H1 (cell line): ENCODE results near the gene FAM219A. TPM values are rescaled to one million over a fixed set of nuclear protein-coding genes. Genes with fewer than 3 reads are reported as not detected.

Experiments
- CTCF ChIA-PET: fragments of 300-600 bp; sonication (Branson Sonifier 250); formaldehyde crosslinking; loops from one replicate; lab custom pipeline; 2021; ENCODE audit not compliant: partially characterized antibody; lab: Charles Lee
- POLR2A ChIA-PET: fragments of 300-600 bp; sonication (Branson Sonifier 250); formaldehyde crosslinking; loops from one replicate; lab custom pipeline; 2021; ENCODE audit warnings: inconsistent platforms; ENCODE audit not compliant: partially characterized antibody; lab: Charles Lee
- DNase-seq, 2 experiments: peaks; one replicate each; pipeline versions ENCODE4 v3.0.0 to v3.0.0-alpha.2; 2010 to 2022; ENCODE audit warnings: low spot score in 2 of 2, low read depth in 1 of 2, mixed read lengths in 1 of 2
- FAIRE-seq: peaks from 2 replicates; lab custom pipeline; 2011; peaks lifted over from hg19 to GRCh38; lab: Jason Lieb, UNC
- H2AFZ ChIP-seq: 2 replicates; pipeline ENCODE4 v1.8.1; 2012; ENCODE audit warnings: low read length, inconsistent platforms
- H2AK5ac ChIP-seq: 2 replicates; pipeline ENCODE4 v1.6.1; 2013; ENCODE audit warnings: low read depth, low read length
- H2BK120ac ChIP-seq: replicated peaks from 2 replicates; pipeline ENCODE3; 2013; ENCODE audit warnings: low read depth, low read length, inconsistent platforms
- H2BK12ac ChIP-seq: 2 replicates; pipeline ENCODE4 v1.6.1; 2013; ENCODE audit warnings: low read depth, low read length
- H2BK15ac ChIP-seq: 2 replicates; pipeline ENCODE4 v1.6.1; 2013; ENCODE audit warnings: low read length
- H2BK20ac ChIP-seq: 2 replicates; pipeline ENCODE4 v1.6.1; 2013; ENCODE audit warnings: low read length
- H2BK5ac ChIP-seq: 2 replicates; pipeline ENCODE4 v1.6.1; 2013; ENCODE audit warnings: low read depth, low read length
- H3K14ac ChIP-seq: 2 replicates; pipeline ENCODE4 v1.6.1; 2013; ENCODE audit warnings: inconsistent platforms; ENCODE audit not compliant: insufficient read length
- H3K18ac ChIP-seq: 2 replicates; pipeline ENCODE4 v1.6.1; 2013; ENCODE audit warnings: low read length; ENCODE audit errors: extremely low read depth
- H3K23ac ChIP-seq: 2 replicates; pipeline ENCODE4 v1.6.1; 2013; ENCODE audit warnings: inconsistent platforms; ENCODE audit not compliant: insufficient read length
- H3K23me2 ChIP-seq: 2 replicates; pipeline ENCODE4 v1.6.1; 2013; ENCODE audit warnings: low read depth, low read length
- H3K27ac ChIP-seq: 2 replicates; pipeline ENCODE4 v1.6.1; 2011; ENCODE audit warnings: low read depth, low read length, inconsistent platforms
- H3K27me3 ChIP-seq, 4 experiments: replicated peaks in 1 of 4; 1 replicate in 1 of 4; 2 replicates in 3 of 4; pipeline versions ENCODE4 v1.6.1 to v1.8.1; 2011 to 2013; ENCODE audit warnings: low read length in 3 of 4, mild to moderate bottlenecking in 3 of 4, inconsistent platforms in 2 of 4, mixed read lengths in 2 of 4, moderate library complexity in 1 of 4; ENCODE audit not compliant: control insufficient read depth in 3 of 4, insufficient read depth in 3 of 4; ENCODE audit errors: extremely low read depth in 1 of 4
- H3K36me3 ChIP-seq, 4 experiments: 2 replicates each; pipeline versions ENCODE4 v1.6.1 to v1.8.1; 2011 to 2013; ENCODE audit warnings: mild to moderate bottlenecking in 4 of 4, low read length in 3 of 4, moderate library complexity in 2 of 4, control low read depth in 1 of 4, inconsistent platforms in 1 of 4; ENCODE audit not compliant: insufficient read depth in 4 of 4, control insufficient read depth in 2 of 4
- H3K4ac ChIP-seq: replicated peaks from 2 replicates; pipeline ENCODE3; 2013; ENCODE audit warnings: low read length, low read depth, mixed read lengths, inconsistent platforms; ENCODE audit not compliant: insufficient read length
- H3K4me1 ChIP-seq, 4 experiments: replicated peaks in 1 of 4; 1 replicate in 1 of 4; 2 replicates in 3 of 4; pipeline versions ENCODE4 v1.6.1 to v1.8.1; 2011 to 2013; ENCODE audit warnings: low read length in 3 of 4, inconsistent platforms in 2 of 4, mixed read lengths in 1 of 4; ENCODE audit not compliant: insufficient read depth in 4 of 4, control insufficient read depth in 3 of 4
- H3K4me2 ChIP-seq, 2 experiments: 2 replicates each; pipeline versions ENCODE4 v1.6.1 to v1.8.1; 2011 to 2013; ENCODE audit warnings: low read depth in 2 of 2, low read length in 2 of 2, control low read depth in 1 of 2, inconsistent platforms in 1 of 2, mild to moderate bottlenecking in 1 of 2; ENCODE audit not compliant: insufficient read depth in 1 of 2
- H3K4me3 ChIP-seq, 4 experiments: fragments of 200-600, 300-600 bp in 1 of 4; sonication (generic), shearing (Covaris generic), sonication (Bioruptor Twin) in 1 of 4; 2 replicates each; pipeline versions ENCODE4 v1.5.1 to v1.8.1; 2011 to 2016; ENCODE audit warnings: low read length in 4 of 4, low read depth in 3 of 4, control low read depth in 2 of 4, inconsistent platforms in 2 of 4, mild to moderate bottlenecking in 2 of 4, mixed read lengths in 1 of 4, moderate library complexity in 1 of 4; ENCODE audit not compliant: insufficient read depth in 2 of 4; ENCODE audit errors: extremely low read depth in 1 of 4
- H3K56ac ChIP-seq: replicated peaks from 2 replicates; pipeline ENCODE3; 2013; ENCODE audit warnings: low read depth, mild to moderate bottlenecking, mixed read lengths, low read length, inconsistent platforms; ENCODE audit not compliant: insufficient read length
- H3K79me1 ChIP-seq: 2 replicates; pipeline ENCODE4 v1.6.1; 2013; ENCODE audit warnings: low read depth, low read length, control low read depth
- H3K79me2 ChIP-seq, 2 experiments: 2 replicates each; pipeline versions ENCODE4 v1.6.1 to v1.8.1; 2012 to 2013; ENCODE audit warnings: low read length in 2 of 2, mild to moderate bottlenecking in 2 of 2, inconsistent platforms in 1 of 2; ENCODE audit not compliant: insufficient read depth in 2 of 2, control insufficient read depth in 1 of 2
- H3K9ac ChIP-seq, 4 experiments: replicated peaks in 1 of 4; 1 replicate in 1 of 4; 2 replicates in 3 of 4; pipeline versions ENCODE4 v1.6.1 to v1.8.1; 2011 to 2013; ENCODE audit warnings: low read depth in 3 of 4, low read length in 3 of 4, control low read depth in 2 of 4, mild to moderate bottlenecking in 2 of 4, moderate library complexity in 2 of 4, inconsistent platforms in 1 of 4; ENCODE audit errors: extremely low read depth in 1 of 4
- H3K9me3 ChIP-seq, 2 experiments: 2 replicates each; pipeline versions ENCODE4 v1.6.1 to v1.8.1; 2012 to 2013; ENCODE audit warnings: mild to moderate bottlenecking in 2 of 2, moderate library complexity in 2 of 2, control low read depth in 1 of 2, inconsistent platforms in 1 of 2, low read depth in 1 of 2, low read length in 1 of 2, mixed read lengths in 1 of 2; ENCODE audit not compliant: insufficient read depth in 2 of 2
- H4K20me1 ChIP-seq, 2 experiments: replicated peaks in 1 of 2; 2 replicates each; pipeline versions ENCODE3 to v1.8.1; 2011 to 2013; ENCODE audit warnings: inconsistent platforms in 2 of 2, low read length in 2 of 2, mild to moderate bottlenecking in 1 of 2; ENCODE audit not compliant: insufficient read depth in 2 of 2, control insufficient read depth in 1 of 2
- H4K5ac ChIP-seq: 2 replicates; pipeline ENCODE4 v1.6.1; 2013; ENCODE audit warnings: low read length, low read depth, mixed read lengths, inconsistent platforms; ENCODE audit not compliant: insufficient read length
- H4K8ac ChIP-seq: 2 replicates; pipeline ENCODE4 v1.8.0; 2013; ENCODE audit warnings: mild to moderate bottlenecking, moderate library complexity, low read length, inconsistent platforms; ENCODE audit not compliant: insufficient read depth; ENCODE audit errors: extremely low read depth
- H4K91ac ChIP-seq: replicated peaks from 2 replicates; pipeline ENCODE3; 2013; ENCODE audit warnings: low read length, mixed read lengths, inconsistent platforms; ENCODE audit not compliant: insufficient read length
- CBX5 ChIP-seq: fragments of 300-800, 300-1000 bp; sonication (generic); IDR thresholded peaks from 2 replicates; pipeline ENCODE4 v1.7.1; 2016; ENCODE audit warnings: antibody characterized with exemption, low read length, low read depth
- CREB1 ChIP-seq: IDR thresholded peaks from 2 replicates; pipeline ENCODE4 v1.6.1; 2012; ENCODE audit warnings: inconsistent platforms
- EGR1 ChIP-seq: IDR thresholded peaks from 2 replicates; pipeline ENCODE4 v1.6.1; 2011; ENCODE audit warnings: low read depth, low read length, borderline replicate concordance
- JUN ChIP-seq: IDR thresholded peaks from 2 replicates; pipeline ENCODE4 v1.6.1; 2011; ENCODE audit warnings: low read depth, mild to moderate bottlenecking, improper control_type of control experiment, low read length
- KDM5A ChIP-seq: fragments of 200-600 bp; IDR thresholded peaks from 2 replicates; pipeline ENCODE4 v1.7.1; 2012; ENCODE audit warnings: mild to moderate bottlenecking, low read length, inconsistent platforms, mixed read lengths
- NANOG ChIP-seq: IDR thresholded peaks from 2 replicates; pipeline ENCODE4 v1.6.1; 2011; ENCODE audit warnings: low read length, low read depth, mild to moderate bottlenecking, inconsistent platforms; ENCODE audit not compliant: insufficient read depth, poor library complexity, severe bottlenecking
- PHF8 ChIP-seq: fragments of 200-600 bp; sonication (generic); conservative IDR thresholded peaks from 2 replicates; pipeline ENCODE4 v1.7.1; 2012; ENCODE audit warnings: low read depth, mild to moderate bottlenecking, inconsistent platforms, low read length, moderate library complexity
- RBBP5 ChIP-seq: IDR thresholded peaks from 2 replicates; pipeline ENCODE4 v1.7.1; 2012; ENCODE audit warnings: low read depth, mild to moderate bottlenecking, inconsistent platforms, low read length, moderate library complexity, borderline replicate concordance
- RFX5 ChIP-seq: IDR thresholded peaks from 2 replicates; pipeline ENCODE4 v1.6.1; 2011; ENCODE audit warnings: low read depth, low read length, improper control_type of control experiment, borderline replicate concordance
- RNF2 ChIP-seq: fragments of 200-900, 300-1000 bp; sonication (generic); IDR thresholded peaks from 2 replicates; pipeline ENCODE4 v1.7.1; 2016; ENCODE audit warnings: borderline replicate concordance, low read depth, mild to moderate bottlenecking, antibody characterized with exemption, low read length; ENCODE audit not compliant: poor library complexity, severe bottlenecking; ENCODE audit errors: missing control alignments
- SP2 ChIP-seq: IDR thresholded peaks from 2 replicates; pipeline ENCODE4 v1.6.1; 2012; ENCODE audit warnings: mild to moderate bottlenecking, low read length, inconsistent platforms
- SUZ12 ChIP-seq: fragments of 200-600 bp; sonication (generic); IDR thresholded peaks from 2 replicates; pipeline ENCODE4 v1.6.1; 2012; ENCODE audit warnings: mild to moderate bottlenecking, inconsistent platforms, low read length, moderate library complexity, mixed read lengths
- TCF12 ChIP-seq: IDR thresholded peaks from 2 replicates; pipeline ENCODE4 v1.6.1; 2011; ENCODE audit warnings: low read depth, mild to moderate bottlenecking, low read length
- WGBS, 2 experiments: shearing (Covaris generic) in 1 of 2; methylation state at CpG; one replicate each; pipeline versions ENCODE4 v1.1.6 to v1.1.7; 2013 to 2015; ENCODE audit warnings: low lambda C conversion rate in 2 of 2, mixed read lengths in 2 of 2, inconsistent platforms in 1 of 2, low coverage in 1 of 2, missing lambda C conversion rate in 1 of 2; ENCODE audit not compliant: insufficient replicate concordance in 2 of 2, insufficient coverage in 1 of 2, insufficient read length in 1 of 2; ENCODE audit errors: extremely low coverage in 1 of 2, missing lambda C conversion rate in 1 of 2; 5-methylcytosine and 5-hydroxymethylcytosine counted together
- polyA plus RNA-seq, 7 experiments: library from polyadenylated mRNA; depleted of rRNA in 3 of 7; stranded (reverse) in 5 of 7; unstranded in 2 of 7; fragments of >200 nt in 5 of 7; fragments of 200-250 nt in 2 of 7; gene quantifications; 1 replicate in 5 of 7; 2 replicates in 1 of 7; 4 replicates in 1 of 7; pipeline versions ENCODE4 v1.2.1 to v1.2.3, GENCODE V29; 2011 to 2013; ENCODE audit warnings: missing spikeins in 2 of 7, mixed read lengths in 2 of 7
- total RNA-seq: library from RNA; stranded (reverse); fragmentation: NEBNext Ultra II Directional; extraction: Animal tissue kit (Norgen Biotek cat#: 25700); gene quantifications from 2 replicates; pipeline ENCODE4 v1.2.1, GENCODE V29; 2021
- TF ChIP-seq, protein P1 (sequence below): IDR thresholded peaks from 2 replicates; pipeline ENCODE4 v1.6.1; 2012; ENCODE audit warnings: inconsistent platforms

Gene FAM219A
- total and polyA plus RNA-seq, 2 of the 8 experiments (the other 6 are each of a cell fraction or from before 2014, with no cell fraction given): 7.7 to 10.4 TPM

DNA sequence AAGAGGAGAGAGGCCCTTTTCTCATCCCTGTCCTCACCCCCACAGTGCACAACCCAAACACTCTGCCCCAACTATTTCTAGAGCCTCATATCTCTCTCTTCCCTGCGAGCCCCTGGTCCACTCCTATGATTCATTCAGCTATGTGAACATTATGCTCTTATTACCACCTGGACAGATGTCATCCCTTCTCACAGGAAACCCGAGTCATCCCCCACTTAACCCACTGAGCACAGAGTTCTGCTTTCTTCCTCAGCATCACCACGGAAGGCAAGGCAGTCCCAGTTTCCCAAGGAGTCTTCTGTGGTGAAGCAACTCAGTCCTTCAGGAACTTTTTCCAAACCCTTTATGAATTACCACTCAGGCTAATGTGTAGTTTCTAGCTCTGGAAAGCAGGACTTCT is 1.6 kb upstream of the FAM219A start:
- Histone ChIP-seq H3K23ac (no peak overlapping the region), H3K4ac (no peak overlapping the region), H2AK5ac (no peak overlapping the region), H2BK5ac (no peak overlapping the region), H4K20me1 (peaks cover under 1 to 2% of the 10 kb centered on the region in 2 experiments), H3K56ac (no peak overlapping the region), H3K23me2 (peaks cover 17% of the 10 kb centered on the region), H3K4me1 (peaks cover 0 to 12% (median 6%) of the 10 kb centered on the region in 4 experiments; a peak in 6 of 7 replicates), H3K36me3 (no peaks in the 10 kb centered on the region), H3K18ac (no peak overlapping the region), H3K27me3 (peaks cover 0 to 12% (median 7%) of the 10 kb centered on the region in 4 experiments; a peak in 4 of 7 replicates), H2BK15ac (no peak overlapping the region), H4K91ac (no peak overlapping the region), H2BK120ac (no peak overlapping the region), H3K4me3 (no peak overlapping the region), H2BK12ac (no peak overlapping the region), H3K4me2 (no peak overlapping the region; a peak in 1 of 4 replicates), H3K79me1 (no peaks in the 10 kb centered on the region), H4K8ac (no peak overlapping the region), H4K5ac (no peak overlapping the region), H3K9ac (no peak overlapping the region), H3K79me2 (no peaks in the 10 kb centered on the region), H2AFZ (no peak overlapping the region), H2BK20ac (no peak overlapping the region), H3K27ac (no peak overlapping the region), H3K9me3 (no peaks in the 10 kb centered on the region), H3K14ac (no peak overlapping the region)
- ChIA-PET CTCF (interaction anchor here (0.6 to 13.0 kb wide), 5 partner anchors 21 to 87 kb away, joined by 3 to 73 read pairs (median 3); no protein-coding TSS in a partner anchor), POLR2A (no interaction called here)
- TF ChIP-seq RFX5 (no peak), EGR1 (no peak), PHF8 (no peak), RNF2 (no peak), CREB1 (no peak), TCF12 (no peak), CBX5 (no peak), SUZ12 (no peak), SP2 (no peak), NANOG (no peak), RBBP5 (no peak), JUN (no peak), KDM5A (no peak)
- TF ChIP-seq, protein P1, sequence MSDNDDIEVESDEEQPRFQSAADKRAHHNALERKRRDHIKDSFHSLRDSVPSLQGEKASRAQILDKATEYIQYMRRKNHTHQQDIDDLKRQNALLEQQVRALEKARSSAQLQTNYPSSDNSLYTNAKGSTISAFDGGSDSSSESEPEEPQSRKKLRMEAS: no peak
- WGBS, 2 experiments: 96% methylated on average over 3 of the region's 3 CpGs; no CpG with 5 or more reads in 1 of the 2 experiments
- FAIRE-seq (no peak), DNase-seq (no peak)
